ENCODE results near the gene NOTUM.

NOTUM gene

GRCh38 chr17:81961087-81961511 lies at the start of gene NOTUM:
Gene NOTUM (minus strand): TSS chr17:81961187. CDS start chr17:81960909, 278 bp downstream.
- H3K4me1 ChIP-seq (ENCODE audit: control insufficient read depth in 1 of 2, insufficient read depth in 1 of 2, low read depth in 1 of 2, low read length in 1 of 2): peaks cover 9 to 19% of the 10 kb centered on the region in 2 experiments
- no peaks in the 10 kb centered on the region for H3K36me3 ChIP-seq
- TF ChIP-seq, protein P1, sequence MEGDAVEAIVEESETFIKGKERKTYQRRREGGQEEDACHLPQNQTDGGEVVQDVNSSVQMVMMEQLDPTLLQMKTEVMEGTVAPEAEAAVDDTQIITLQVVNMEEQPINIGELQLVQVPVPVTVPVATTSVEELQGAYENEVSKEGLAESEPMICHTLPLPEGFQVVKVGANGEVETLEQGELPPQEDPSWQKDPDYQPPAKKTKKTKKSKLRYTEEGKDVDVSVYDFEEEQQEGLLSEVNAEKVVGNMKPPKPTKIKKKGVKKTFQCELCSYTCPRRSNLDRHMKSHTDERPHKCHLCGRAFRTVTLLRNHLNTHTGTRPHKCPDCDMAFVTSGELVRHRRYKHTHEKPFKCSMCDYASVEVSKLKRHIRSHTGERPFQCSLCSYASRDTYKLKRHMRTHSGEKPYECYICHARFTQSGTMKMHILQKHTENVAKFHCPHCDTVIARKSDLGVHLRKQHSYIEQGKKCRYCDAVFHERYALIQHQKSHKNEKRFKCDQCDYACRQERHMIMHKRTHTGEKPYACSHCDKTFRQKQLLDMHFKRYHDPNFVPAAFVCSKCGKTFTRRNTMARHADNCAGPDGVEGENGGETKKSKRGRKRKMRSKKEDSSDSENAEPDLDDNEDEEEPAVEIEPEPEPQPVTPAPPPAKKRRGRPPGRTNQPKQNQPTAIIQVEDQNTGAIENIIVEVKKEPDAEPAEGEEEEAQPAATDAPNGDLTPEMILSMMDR (IDR thresholded peaks at IDR 0.05): no peak
- H3K9me3 ChIP-seq: no peaks in the 10 kb centered on the region
- peak within 1 kb of the TSS; percentile 53 to 63 for H3K4me3 ChIP-seq (ENCODE audit: low read depth in 1 of 2, low read length in 1 of 2)
- H3K27me3 ChIP-seq: peaks cover 96% of the 10 kb centered on the region
- H3K27ac ChIP-seq: no peak within 1 kb of the TSS

DNA sequence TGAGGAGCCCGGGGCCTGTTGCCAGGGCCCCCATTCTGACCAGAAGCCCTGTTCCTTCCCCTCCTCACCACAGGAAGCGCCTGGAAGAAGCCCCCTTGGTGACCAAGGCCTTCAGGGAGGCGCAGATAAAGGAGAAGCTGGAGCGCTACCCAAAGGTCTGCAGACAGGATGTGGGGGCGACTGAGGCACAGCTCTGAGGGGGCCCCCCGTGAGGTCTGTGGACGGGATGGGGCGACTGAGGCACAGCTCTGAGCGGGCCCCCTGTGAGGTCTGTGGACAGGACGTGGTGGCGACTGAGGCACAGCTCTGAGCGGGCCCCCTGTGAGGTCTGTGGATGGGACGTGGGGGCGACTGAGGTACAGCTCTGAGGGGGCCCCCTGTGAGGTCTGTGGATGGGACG lies 48.4 kb upstream of the NOTUM start:
- TF ChIP-seq, protein P1 (IDR thresholded peaks at IDR 0.05): no peak

DNA sequence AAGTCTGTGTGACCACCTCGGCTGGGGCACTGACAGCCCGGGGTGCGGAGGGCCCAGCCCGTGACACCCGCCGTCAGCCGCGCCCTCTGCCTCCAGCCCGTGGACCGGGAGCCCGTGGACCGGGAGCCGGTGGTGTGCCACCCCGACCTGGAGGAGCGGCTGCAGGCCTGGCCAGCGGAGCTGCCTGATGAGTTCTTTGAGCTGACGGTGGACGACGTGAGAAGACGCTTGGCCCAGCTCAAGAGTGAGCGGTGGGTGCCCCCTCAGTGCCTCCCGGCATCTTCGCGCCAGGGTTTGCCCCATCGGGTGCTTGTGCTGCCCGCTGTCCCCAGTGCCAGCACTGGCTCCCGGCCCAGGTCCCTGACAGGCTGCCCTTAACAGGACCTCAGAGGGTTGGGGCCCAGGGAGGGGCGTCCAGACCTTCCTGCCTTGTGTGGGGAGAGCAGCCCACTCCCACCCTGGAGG lies 48.0 kb upstream of the NOTUM start:
- no peaks in the 10 kb centered on the region for H3K9me3 ChIP-seq
- TF ChIP-seq, protein P1 (IDR thresholded peaks at IDR 0.05): no peak
- H3K4me3 ChIP-seq (ENCODE audit: low read depth in 1 of 2, low read length in 1 of 2): no peak overlapping the region
- no peak overlapping the region for H3K27ac ChIP-seq
- no peaks in the 10 kb centered on the region for H3K4me1 ChIP-seq (ENCODE audit: control insufficient read depth in 1 of 2, insufficient read depth in 1 of 2, low read depth in 1 of 2, low read length in 1 of 2)
- peaks cover 12% of the 10 kb centered on the region for H3K36me3 ChIP-seq
- no peaks in the 10 kb centered on the region for H3K27me3 ChIP-seq

More for the DNA sequence above, 48.4 kb upstream of the NOTUM start:
- Histone ChIP-seq H3K27me3 (no peaks in the 10 kb centered on the region), H3K4me1 (ENCODE audit: control insufficient read depth in 1 of 2, insufficient read depth in 1 of 2, low read depth in 1 of 2, low read length in 1 of 2) (no peaks in the 10 kb centered on the region), H3K9me3 (no peaks in the 10 kb centered on the region), H3K36me3 (peaks cover 12% of the 10 kb centered on the region), H3K4me3 (ENCODE audit: low read depth in 1 of 2, low read length in 1 of 2) (no peak overlapping the region), H3K27ac (no peak overlapping the region)

- H3K36me3 ChIP-seq: peaks cover 12% of the 10 kb centered on the region
- TF ChIP-seq, protein P1 (IDR thresholded peaks at IDR 0.05): no peak
- no peak overlapping the region for H3K27ac ChIP-seq
- no peak overlapping the region for H3K4me3 ChIP-seq (ENCODE audit: low read depth in 1 of 2, low read length in 1 of 2)
- H3K4me1 ChIP-seq (ENCODE audit: control insufficient read depth in 1 of 2, insufficient read depth in 1 of 2, low read depth in 1 of 2, low read length in 1 of 2): no peaks in the 10 kb centered on the region
- H3K9me3 ChIP-seq: no peaks in the 10 kb centered on the region
- no peaks in the 10 kb centered on the region for H3K27me3 ChIP-seq
Measured at GRCh38 chr17:82008258-82008940, 47.4 kb upstream of the NOTUM start.

DNA sequence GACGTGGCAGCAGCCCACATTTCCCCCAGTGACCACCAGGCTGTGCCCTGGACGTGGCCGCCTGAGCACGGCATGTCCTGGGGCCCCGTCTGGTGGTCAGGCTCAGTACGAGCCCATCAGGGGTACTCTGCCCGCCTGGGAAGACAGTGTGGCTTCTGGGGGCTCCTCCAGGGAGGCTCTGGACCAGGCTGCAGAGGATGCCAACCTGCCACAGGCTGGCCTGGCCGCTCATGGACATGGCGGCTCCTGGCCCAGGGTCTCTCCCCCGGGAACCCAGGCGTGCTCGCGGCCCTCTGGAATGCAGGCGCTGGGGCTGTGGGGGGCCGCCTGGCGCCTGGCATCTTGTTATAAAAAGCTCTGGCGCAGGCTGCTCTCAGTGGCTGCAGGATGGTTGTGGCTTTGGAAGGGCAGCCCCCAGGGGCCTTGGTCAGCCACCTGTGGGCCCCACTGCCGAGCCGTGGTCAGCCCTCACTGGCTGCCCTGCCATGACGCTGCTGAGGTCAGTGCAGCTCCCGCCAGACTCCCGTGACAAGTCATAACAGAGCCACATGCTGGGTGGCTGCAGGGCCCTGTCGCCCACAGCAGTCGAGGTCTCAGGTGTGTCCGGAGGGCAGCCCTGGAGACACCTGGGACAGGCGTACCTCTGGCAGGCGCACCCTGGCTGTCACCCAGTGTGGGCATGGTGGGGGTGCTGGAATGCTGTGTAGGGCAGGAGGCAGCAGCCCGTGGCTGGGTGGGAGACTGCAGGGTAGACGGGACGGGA lies 46.7 kb upstream of the NOTUM start:
- peaks cover 12% of the 10 kb centered on the region for H3K36me3 ChIP-seq
- H3K9me3 ChIP-seq: no peaks in the 10 kb centered on the region
- H3K27ac ChIP-seq: no peak overlapping the region
- TF ChIP-seq, protein P1 (IDR thresholded peaks at IDR 0.05): no peak
- no peaks in the 10 kb centered on the region for H3K27me3 ChIP-seq
- no peaks in the 10 kb centered on the region for H3K4me1 ChIP-seq (ENCODE audit: control insufficient read depth in 1 of 2, insufficient read depth in 1 of 2, low read depth in 1 of 2, low read length in 1 of 2)
- H3K4me3 ChIP-seq (ENCODE audit: low read depth in 1 of 2, low read length in 1 of 2): no peak overlapping the region

Measured in neutrophil (primary cell).